Hematopoietic multipotent progenitor cell treated with erythropoietin and hydrocortisone succinate and interleukin-3 and kit ligand, for 8 days (in vitro differentiated cells): ENCODE results near the gene AUTS2.
"Not testable (repeated sequence)": the region's sequence is repeated elsewhere in the genome, so short reads cannot be mapped to it uniquely, and the experiment has no call there.

Source experiments
- DNase-seq: peaks from one replicate; pipeline ENCODE4 v3.0.0-alpha.2; 2015

AUTS2 gene

GRCh38 chr7:70630440-70630817, 1032.2 kb downstream of the AUTS2 start:
- DNase-seq: no peak

GRCh38 chr7:70630818-70631457, 1032.7 kb downstream of the AUTS2 start:
- no peak for DNase-seq

GRCh38 chr7:70631718-70632117, 1033.4 kb downstream of the AUTS2 start:
- DNase-seq: no peak

GRCh38 chr7:70632400-70632799, 1034.1 kb downstream of the AUTS2 start:
- no peak for DNase-seq

- no peak for DNase-seq
Measured at GRCh38 chr7:70634071-70634470, 1035.8 kb downstream of the AUTS2 start.

GRCh38 chr7:70634610-70635068, 1036.4 kb downstream of the AUTS2 start:
- DNase-seq: no peak

GRCh38 chr7:70635633-70636032, 1037.4 kb downstream of the AUTS2 start:
- DNase-seq: no peak

- no peak for DNase-seq
Measured at GRCh38 chr7:70636169-70636568, 1037.9 kb downstream of the AUTS2 start.

- no peak for DNase-seq
Measured at GRCh38 chr7:70637726-70638125, 1039.5 kb downstream of the AUTS2 start.

- no peak for DNase-seq
Measured at GRCh38 chr7:70638158-70639107, 1040.2 kb downstream of the AUTS2 start.

GRCh38 chr7:70640266-70640833, 1042.1 kb downstream of the AUTS2 start:
- no peak for DNase-seq

GRCh38 chr7:70641882-70642281, 1043.6 kb downstream of the AUTS2 start:
- no peak for DNase-seq

GRCh38 chr7:70645279-70645678, 1047.0 kb downstream of the AUTS2 start:
- no peak for DNase-seq

GRCh38 chr7:70645876-70646351, 1047.6 kb downstream of the AUTS2 start:
- no peak for DNase-seq

- DNase-seq: no peak
Measured at GRCh38 chr7:70646536-70647248, 1048.4 kb downstream of the AUTS2 start.

GRCh38 chr7:70647801-70648498, 1049.7 kb downstream of the AUTS2 start:
- DNase-seq: no peak

- DNase-seq: not testable (repeated sequence)
Measured at GRCh38 chr7:70648499-70648861, 1050.2 kb downstream of the AUTS2 start.

- DNase-seq: no peak
Measured at GRCh38 chr7:70649323-70649722, 1051.0 kb downstream of the AUTS2 start.

- DNase-seq: no peak
Measured at GRCh38 chr7:70654146-70654545, 1055.9 kb downstream of the AUTS2 start.

GRCh38 chr7:70654979-70655378, 1056.7 kb downstream of the AUTS2 start:
- no peak for DNase-seq

GRCh38 chr7:70655694-70656093, 1057.4 kb downstream of the AUTS2 start:
- no peak for DNase-seq

- no peak for DNase-seq
Measured at GRCh38 chr7:70657571-70657970, 1059.3 kb downstream of the AUTS2 start.
